IPS DF 6.9 (cell line): ENCODE data around the gene NOC2L.
"Not testable (repeated sequence)": the region's sequence is repeated elsewhere in the genome, so short reads cannot be mapped to it uniquely, and the experiment has no call there.

Source experiments
- DNase-seq: peaks from one replicate; pipeline ENCODE4 v3.0.0-alpha.2; 2013; ENCODE audit warnings: low read depth, low spot score
- H3K27ac ChIP-seq: one replicate; pipeline ENCODE4 v1.5.1; 2013; ENCODE audit warnings: low read length, control low read depth
- H3K27me3 ChIP-seq: 2 replicates; pipeline ENCODE4 v1.6.1; 2013; ENCODE audit warnings: mild to moderate bottlenecking, low read length; ENCODE audit not compliant: control insufficient read depth, insufficient read depth
- H3K36me3 ChIP-seq: 2 replicates; pipeline ENCODE4 v1.6.1; 2013; ENCODE audit warnings: low read length; ENCODE audit not compliant: control insufficient read depth, insufficient read depth
- H3K4me1 ChIP-seq: 2 replicates; pipeline ENCODE4 v1.6.1; 2013; ENCODE audit warnings: low read length; ENCODE audit not compliant: control insufficient read depth, insufficient read depth
- H3K4me3 ChIP-seq: 2 replicates; pipeline ENCODE4 v1.5.1; 2013; ENCODE audit warnings: mild to moderate bottlenecking, low read length
- H3K9me3 ChIP-seq: 2 replicates; pipeline ENCODE4 v1.6.1; 2013; ENCODE audit warnings: low read length, inconsistent platforms; ENCODE audit not compliant: control insufficient read depth, insufficient read depth
- WGBS: extraction: QIAGEN DNeasy Blood & Tissue Kit; methylation state at CpG from one replicate; pipeline ENCODE4 v1.1.7; 2013; ENCODE audit warnings: mixed read lengths, missing lambda C conversion rate; ENCODE audit not compliant: insufficient read length, insufficient coverage; 5-methylcytosine and 5-hydroxymethylcytosine counted together

NOC2L gene

DNA sequence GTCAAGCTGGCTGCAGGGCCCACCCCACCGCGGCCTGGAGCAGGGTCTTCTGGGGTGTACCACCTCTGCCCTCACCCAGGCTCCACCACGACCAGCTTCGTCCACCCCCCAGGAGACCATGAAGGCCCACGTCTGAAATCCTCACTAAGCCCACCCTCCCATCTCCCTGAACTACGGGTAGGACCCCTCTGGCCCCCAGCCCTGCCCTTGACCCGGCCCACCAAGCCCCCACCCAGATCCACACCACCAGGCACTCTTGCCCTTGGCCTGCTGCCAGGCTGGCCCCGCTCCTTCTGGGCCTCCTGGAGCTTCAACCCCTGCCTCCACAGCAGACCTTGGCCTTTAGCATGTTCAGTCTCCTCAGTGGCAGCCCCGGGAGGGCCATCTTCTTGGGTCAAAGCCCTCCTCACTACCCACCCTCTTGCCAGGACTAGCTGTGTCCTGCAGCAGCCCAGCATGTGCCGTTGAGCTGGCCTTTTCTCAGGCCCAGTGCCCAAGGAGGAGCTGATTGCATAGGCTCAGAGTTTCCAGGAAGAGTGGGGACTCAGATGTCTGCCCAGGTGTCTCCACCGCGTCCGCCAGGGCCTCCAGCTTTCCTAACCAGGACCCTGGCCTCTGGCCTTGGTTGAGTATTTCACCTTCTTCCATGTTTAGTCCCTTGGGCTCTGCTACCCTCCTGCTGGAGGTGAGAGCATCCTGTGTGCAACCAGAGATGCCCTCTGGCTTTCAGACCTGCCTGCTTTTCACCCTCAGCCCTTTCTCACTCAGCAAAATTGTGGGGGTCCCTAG lies 53.1 kb downstream of the NOC2L start:
- no CpG with 5 or more reads among the region's 13 CpGs for WGBS
- Histone ChIP-seq H3K4me1 (no peaks in the 10 kb centered on the region), H3K4me3 (no peak overlapping the region), H3K27me3 (peaks cover 19% of the 10 kb centered on the region), H3K36me3 (no peaks in the 10 kb centered on the region), H3K27ac (no peak overlapping the region), H3K9me3 (no peaks in the 10 kb centered on the region)
- no peak for DNase-seq

DNA sequence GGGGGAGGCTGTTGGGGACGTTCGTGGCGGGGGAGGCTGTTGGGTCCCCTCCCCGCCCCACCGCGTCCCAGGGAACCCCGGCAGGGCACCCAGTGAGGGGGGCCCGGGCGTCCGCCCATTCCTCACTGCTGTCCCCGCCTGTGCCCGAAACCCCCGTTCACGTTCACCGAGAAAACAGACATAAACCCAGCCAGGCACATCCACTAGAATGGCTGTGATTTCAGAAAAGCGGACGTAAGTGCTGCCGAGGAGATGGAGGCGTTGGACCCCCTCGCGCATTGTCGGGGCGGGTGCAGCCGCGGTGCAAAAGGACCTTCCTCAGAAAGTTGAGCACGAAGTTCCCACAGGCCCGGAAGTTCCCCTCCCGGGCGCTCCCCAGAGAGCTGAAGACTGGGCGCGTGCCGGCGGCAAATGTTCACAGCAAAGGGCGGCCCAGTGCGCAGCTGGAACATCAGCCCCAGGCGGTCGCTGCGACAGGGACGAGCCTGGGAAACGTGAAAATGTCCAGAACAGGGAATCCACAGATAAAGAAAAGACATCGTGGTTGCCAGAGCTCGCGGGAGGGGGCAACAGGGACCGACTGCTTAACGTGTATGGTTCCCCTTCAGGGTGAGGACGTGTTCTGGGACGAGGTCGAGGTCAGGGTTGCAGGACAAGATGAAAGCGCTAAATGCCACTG lies 53.8 kb downstream of the NOC2L start:
- H3K4me3 ChIP-seq, result peak overlapping the region; percentile 31; the same call in 1 of the 2 replicates
- no peaks in the 10 kb centered on the region for H3K9me3 ChIP-seq
- no peak overlapping the region for H3K27ac ChIP-seq
- H3K36me3 ChIP-seq, result no peaks in the 10 kb centered on the region
- H3K4me1 ChIP-seq, result no peaks in the 10 kb centered on the region
- H3K27me3 ChIP-seq, result peaks cover 19% of the 10 kb centered on the region
- WGBS, result no CpG with 5 or more reads among the region's 49 CpGs
- DNase-seq, result no peak

DNA sequence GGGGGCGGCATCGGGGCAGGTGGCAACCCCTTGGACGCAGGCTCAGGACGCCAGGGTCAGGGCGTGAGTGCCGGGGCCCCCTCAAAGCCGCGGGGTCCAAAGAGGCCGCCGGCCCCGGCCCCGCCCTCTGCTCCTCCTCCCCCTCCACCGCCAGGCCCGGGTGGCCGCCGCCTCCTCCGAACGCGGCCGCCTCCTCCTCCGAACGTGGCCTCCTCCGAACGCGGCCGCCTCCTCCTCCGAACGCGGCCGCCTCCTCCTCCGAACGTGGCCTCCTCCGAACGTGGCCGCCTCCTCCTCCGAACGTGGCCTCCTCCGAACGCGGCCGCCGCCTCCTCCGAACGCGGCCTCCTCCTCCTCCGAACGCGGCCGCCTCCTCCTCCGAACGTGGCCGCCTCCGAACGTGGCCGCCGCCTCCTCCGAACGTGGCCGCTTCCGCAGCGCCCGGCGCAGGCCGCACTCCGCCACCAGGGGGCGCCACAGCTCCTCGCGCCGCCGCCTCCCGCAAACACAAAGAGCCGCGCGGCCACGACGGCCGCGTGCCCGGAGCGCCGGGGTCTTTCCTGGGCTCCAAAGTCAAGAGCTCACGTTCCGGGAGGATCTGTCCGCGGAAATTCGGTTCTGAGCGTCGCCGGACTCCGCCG lies 54.6 kb downstream of the NOC2L start:
- Histone ChIP-seq H3K36me3 (no peaks in the 10 kb centered on the region), H3K4me3 (peak overlapping the region; percentile 31; the same call in 1 of the 2 replicates), H3K27ac (no peak overlapping the region), H3K9me3 (no peaks in the 10 kb centered on the region), H3K27me3 (peaks cover 19% of the 10 kb centered on the region), H3K4me1 (no peaks in the 10 kb centered on the region)
- DNase-seq, result no peak
- no CpG with 5 or more reads among the region's 91 CpGs for WGBS

DNA sequence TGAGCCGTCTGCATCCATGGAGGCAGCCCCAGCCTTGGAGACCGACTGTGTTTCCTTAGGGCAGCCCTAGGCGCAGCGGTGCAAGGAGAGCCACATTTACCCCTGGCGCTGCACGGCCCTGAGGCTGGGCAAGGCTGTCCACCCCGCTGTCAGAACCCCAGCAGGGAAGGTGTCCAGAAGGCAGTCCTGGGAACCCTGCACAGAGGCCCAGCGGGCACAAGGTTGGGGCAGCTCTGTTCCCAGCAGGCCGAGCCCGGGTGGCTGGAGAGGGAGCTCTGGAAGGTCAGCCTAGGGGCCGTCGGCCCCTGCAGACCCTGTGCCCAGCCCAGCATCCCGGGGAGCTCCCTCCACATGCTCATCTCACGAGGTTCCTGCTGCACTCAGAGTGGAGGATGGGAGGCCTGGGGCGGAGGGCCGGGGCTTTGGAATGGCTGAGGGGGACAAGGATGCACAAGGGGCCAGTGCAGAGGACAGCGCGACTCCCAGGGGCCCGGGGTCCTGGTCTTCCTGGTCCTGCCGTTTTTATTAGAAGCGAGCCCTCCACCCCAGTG lies 55.3 kb downstream of the NOC2L start:
- Histone ChIP-seq H3K4me3 (no peak overlapping the region), H3K36me3 (no peaks in the 10 kb centered on the region), H3K27me3 (peaks cover 19% of the 10 kb centered on the region), H3K9me3 (no peaks in the 10 kb centered on the region), H3K27ac (no peak overlapping the region), H3K4me1 (no peaks in the 10 kb centered on the region)
- DNase-seq, result no peak
- no CpG with 5 or more reads among the region's 21 CpGs for WGBS

DNA sequence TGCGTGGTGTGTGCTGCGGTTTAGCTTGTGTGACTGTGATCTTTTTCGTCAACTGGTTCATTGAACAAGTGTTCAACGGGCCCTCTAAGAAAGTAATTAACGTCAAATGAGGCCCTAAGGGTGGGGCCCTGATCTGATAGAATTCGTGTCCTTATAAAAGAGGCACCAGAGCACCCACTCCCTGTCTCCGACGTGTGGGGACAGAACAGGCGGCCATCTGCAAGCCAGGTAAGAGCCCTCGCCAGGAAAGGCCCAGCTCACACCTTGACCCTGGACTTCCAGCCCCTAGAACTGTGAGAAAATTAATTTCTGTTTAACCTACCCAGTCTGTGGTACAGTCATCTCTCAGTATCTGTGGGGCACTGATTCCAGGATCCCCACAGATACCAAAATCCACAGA lies 55.8 kb downstream of the NOC2L start:
- Histone ChIP-seq H3K4me3 (no peak overlapping the region), H3K27me3 (peaks cover 19% of the 10 kb centered on the region), H3K27ac (no peak overlapping the region), H3K9me3 (no peaks in the 10 kb centered on the region), H3K4me1 (no peaks in the 10 kb centered on the region), H3K36me3 (no peaks in the 10 kb centered on the region)
- whole genome bisulfite sequencing, result no CpG with 5 or more reads among the region's 10 CpGs
- DNase-seq, result no peak

DNA sequence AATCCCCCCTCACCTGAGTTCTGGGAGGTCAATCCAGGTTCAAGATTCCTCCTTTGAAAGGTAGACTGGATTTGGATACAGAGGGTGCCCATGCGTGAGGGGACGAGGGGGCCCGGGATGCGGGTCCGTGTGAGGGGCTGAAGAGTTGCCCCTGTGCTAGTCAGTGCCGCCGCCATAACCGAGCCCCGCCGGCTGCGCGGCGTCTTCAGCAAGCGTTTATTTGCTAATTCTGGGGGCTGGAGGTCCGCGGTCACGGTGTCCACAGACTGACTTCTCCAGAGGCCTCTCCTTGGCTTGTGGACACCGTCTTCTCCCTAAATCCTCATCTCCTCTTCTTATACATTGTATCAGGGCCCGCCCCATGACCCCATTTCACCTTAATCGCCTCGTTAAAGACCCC lies 56.3 kb downstream of the NOC2L start:
- no CpG with 5 or more reads among the region's 21 CpGs for WGBS

DNA sequence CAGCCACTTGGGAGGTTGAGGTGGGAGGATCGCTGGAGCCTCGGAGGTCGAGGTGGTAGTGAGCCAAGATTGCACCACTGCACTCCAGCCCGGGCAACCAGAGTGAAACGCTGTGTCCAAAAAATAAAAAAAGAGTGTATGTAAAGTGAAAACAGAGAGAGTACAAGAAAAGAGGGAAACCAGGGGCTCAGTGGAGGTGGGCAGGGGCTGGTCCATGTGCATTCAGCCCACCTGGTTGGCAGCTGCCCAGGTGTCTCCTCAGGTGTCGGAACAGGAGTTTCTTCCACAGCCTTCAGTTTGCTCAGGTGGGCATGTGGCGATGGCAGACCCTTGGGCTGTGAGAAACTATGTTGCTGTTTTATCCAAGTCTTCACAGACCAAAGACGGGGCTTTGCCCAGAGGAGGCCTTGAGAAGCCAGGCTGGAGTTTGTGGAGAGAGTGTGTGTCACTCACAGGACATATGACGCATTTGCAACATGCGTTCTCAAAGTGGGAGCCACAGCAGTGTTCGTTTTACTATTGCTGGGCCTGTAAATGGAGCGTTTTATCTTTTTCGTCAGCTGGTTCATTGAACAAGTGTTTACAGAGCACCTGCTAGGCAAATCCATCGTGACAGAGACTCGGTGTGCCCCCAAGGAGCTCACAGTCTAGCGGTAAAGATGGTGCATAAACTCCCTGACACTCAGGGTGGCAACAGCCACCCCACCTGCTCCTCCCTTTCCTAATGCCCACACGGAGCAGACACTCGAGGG lies 57.8 kb downstream of the NOC2L start:
- Histone ChIP-seq H3K4me3 (no peak overlapping the region), H3K27me3 (peaks cover 16% of the 10 kb centered on the region), H3K27ac (no peak overlapping the region), H3K4me1 (no peaks in the 10 kb centered on the region), H3K36me3 (no peaks in the 10 kb centered on the region), H3K9me3 (no peaks in the 10 kb centered on the region)
- no CpG with 5 or more reads among the region's 18 CpGs for WGBS
- DNase-seq, result no peak

More for the DNA sequence above, 56.3 kb downstream of the NOC2L start:
- DNase-seq, result no peak
- no peaks in the 10 kb centered on the region for H3K36me3 ChIP-seq
- no peak overlapping the region for H3K27ac ChIP-seq
- H3K4me1 ChIP-seq, result no peaks in the 10 kb centered on the region
- H3K4me3 ChIP-seq, result no peak overlapping the region
- H3K27me3 ChIP-seq, result peaks cover 19% of the 10 kb centered on the region
- H3K9me3 ChIP-seq, result no peaks in the 10 kb centered on the region

DNA sequence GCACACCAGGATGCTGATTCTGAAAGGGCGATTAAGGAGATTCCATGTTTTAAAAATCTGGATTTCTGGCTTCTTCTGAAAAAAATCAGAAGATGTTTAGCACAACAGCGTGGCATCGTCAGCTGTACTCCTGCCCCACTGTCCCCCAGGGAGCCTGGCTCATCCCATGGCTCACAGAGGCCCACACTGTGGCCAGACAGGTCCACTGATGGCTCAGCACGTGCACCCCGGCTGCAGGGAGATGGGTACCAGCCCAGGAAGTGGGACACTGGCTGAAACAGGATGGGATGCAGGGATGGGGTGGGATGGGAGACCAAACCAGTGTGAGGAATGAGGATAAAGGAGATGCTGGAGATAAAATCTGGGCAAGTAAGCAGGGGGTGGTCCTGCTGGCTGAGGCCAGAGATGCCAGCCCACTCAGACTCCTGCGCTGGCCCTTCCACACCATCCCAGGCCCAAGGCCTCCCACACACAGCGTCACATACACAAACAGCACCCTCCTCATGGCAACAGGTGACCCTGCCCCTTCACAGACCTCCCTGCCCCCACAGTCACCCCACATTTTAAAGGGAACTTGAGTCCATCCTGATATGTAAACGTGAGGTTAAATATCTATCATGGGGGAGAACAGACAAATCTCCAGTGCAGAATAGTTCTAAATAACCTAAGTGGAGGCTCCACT lies 59.3 kb downstream of the NOC2L start:
- WGBS, result no CpG with 5 or more reads among the region's 8 CpGs
- DNase-seq, result no peak
- H3K36me3 ChIP-seq, result no peaks in the 10 kb centered on the region

DNA sequence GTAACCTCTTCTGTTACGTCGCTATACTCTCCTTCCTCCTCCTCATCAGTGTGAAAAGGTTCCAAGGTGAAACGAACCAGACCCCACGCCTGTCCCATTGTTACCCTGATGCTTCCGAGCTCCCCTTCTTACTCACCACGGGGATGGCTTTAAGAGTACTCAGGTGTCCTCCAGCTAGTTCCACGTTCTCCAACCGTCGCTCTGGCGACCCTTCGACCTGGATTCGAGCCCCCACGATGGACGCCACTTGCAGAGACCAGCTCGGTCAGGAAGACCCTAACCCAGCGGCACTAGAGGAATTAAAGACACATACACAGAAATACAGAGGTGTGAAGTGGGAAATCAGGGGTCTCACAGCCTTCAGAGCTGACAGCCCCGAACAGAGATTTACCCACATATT lies 61.1 kb downstream of the NOC2L start:
- WGBS, result no CpG with 5 or more reads among the region's 17 CpGs

More for the DNA sequence above, 59.3 kb downstream of the NOC2L start:
- Histone ChIP-seq H3K4me3 (no peak overlapping the region), H3K27me3 (peaks cover 3% of the 10 kb centered on the region; the same call in 1 of the 2 replicates), H3K9me3 (no peaks in the 10 kb centered on the region), H3K27ac (no peak overlapping the region), H3K4me1 (no peaks in the 10 kb centered on the region)

More for the DNA sequence above, 61.1 kb downstream of the NOC2L start:
- H3K9me3 ChIP-seq, DNase-seq, H3K27me3 ChIP-seq, H3K4me1 ChIP-seq, H3K27ac ChIP-seq, H3K36me3 ChIP-seq, H3K4me3 ChIP-seq: not testable (repeated sequence)
